ENCODE measurements around the gene DNAH9.
A peak's percentile ranks its signal among the peaks of the same experiment; 100 is the strongest.

DNAH9 gene

DNA sequence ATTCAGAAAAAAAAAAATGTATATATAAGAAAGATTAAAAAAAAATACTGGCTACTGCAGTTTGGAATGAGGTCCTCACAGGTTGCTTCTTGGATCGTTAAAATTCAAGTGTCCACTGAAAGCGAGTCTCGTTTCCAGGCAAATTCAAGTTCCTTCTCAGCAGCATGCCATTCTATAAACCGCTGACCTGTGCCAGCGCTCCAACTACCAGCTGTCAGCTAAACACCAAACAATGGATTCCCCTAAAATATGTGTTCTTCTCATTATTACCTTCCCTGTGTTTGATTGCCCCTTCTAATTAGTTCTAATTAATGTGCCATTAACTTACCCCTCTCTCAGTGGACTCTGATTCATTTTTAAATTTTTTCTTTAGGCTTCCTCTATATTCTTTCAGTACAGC, 92.4 kb downstream of the DNAH9 start:
- DNase-seq: no peak

DNA sequence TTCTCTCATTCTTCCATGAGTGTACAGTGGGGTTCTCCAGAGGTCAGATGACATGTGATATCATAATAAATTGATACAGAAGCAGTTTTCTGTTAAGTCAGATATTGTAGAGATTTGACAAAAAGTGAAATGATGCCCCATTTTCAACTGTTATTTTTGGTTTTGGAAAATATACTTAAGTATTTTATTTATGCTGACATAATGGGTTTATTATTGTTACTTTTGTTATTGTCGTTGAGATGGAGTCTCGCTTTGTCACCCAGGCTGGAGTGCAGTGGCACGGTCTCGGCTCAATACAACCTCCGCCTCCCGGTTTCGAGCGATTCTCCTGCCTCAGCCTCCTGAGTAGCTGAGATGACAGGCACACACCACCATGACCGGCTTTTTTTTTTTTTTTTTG, 94.4 kb downstream of the DNAH9 start:
- DNase-seq: no peak

DNA sequence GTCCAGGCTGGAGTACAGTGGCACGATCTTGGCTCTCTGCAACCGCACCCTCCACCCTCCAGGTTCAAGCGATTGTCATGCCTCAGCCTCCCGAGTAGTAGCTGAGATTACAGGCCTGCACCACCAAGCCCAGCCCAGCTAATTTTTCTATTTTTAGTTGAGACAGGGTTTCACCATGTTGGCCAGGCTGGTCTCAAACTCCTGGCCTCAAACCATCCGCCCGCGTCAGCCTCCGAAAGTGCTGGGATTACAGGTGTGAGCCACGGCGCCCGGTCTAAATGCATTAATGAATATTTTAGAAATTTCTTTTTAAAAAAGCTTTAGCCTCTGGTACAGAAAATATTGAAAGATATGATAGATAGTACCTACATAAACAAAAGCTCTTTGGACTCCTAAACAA, 95.0 kb downstream of the DNAH9 start:
- DNase-seq: no peak

- DNase-seq: no peak
Observed at GRCh38 chr17:11700668-11701067, 102.4 kb downstream of the DNAH9 start.

DNA sequence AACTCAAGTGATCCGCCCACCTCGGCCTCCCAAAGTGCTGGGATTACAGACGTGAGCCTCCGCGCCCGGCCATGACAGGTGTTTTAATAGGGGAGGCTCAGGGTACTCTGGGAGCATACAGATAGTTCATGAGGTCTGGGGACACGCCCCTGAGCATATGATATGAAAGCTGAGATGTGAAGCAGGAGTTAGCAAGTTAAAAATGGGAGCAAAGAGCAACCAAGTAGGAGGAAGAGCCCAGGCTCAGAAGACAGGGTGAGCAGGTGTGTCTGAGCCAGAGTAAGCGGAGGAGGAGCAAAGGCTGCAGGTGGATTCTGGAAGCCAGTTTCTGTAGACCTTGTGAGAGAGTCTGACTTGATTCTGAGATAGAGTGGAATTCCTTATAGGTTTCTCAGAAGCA, 103.6 kb downstream of the DNAH9 start:
- DNase-seq: no peak

GRCh38 chr17:11704041-11704440, 105.8 kb downstream of the DNAH9 start:
- no peak for DNase-seq

GRCh38 chr17:11705111-11705510, 106.8 kb downstream of the DNAH9 start:
- peak; percentile 4 for DNase-seq

DNA sequence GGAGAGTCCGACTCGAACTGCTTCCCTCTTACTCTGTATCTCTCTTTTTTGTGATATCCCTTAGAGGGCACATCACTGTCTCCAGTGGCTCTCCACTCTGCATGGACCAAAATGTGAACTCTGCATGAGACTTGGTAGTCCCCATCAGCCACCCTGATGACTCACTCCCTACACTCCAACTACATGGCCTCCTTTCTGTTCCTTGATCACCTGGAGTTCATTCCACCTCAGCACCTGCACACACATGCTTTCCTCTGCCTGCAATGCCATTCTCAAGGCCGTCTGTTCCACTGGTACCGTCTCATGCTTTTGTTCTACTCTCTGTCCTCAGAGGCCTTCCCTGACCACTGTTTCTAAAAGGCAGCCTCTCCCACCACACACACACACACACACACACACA, 109.3 kb downstream of the DNAH9 start:
- DNase-seq: no peak

DNA sequence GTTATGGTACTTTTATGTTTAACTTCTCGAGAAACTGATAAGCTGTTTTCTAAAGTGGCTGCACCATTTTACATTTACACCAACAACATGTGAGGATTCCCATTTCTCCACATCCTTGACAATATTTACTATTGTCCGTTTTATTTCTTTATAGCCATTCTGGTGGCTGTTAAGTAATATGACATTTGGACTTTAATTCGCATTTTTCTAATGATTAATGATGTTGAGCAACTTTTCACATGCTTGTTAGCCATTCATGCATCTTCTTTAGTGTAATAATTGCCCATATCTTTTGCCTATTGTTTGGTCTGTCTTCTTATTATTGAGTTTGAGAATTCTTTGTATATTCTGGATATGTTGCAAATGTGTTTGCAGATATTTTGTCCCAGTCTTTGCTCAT, 114.2 kb downstream of the DNAH9 start:
- no peak for DNase-seq

GRCh38 chr17:11719203-11719602, 120.9 kb downstream of the DNAH9 start:
- DNase-seq: no peak

DNA sequence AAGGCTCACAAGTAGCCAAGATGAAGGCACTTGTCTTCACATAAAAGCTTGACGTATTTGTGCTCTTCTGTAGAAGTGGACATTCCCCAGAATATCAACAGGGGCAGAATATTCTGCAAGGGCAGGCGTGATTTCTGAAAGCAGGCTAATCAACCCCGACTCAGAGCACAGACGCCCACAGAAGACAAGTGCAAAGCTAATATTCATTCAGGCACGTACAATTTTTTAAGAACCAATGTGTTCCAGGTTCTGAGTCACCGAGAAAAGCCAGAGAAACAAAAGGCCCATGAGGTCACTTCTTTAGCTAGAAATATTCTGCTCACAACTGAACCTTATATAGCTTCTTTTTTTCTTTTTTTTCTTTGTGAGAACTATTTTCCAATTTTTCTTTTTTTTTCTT, 121.6 kb downstream of the DNAH9 start:
- DNase-seq: no peak

- DNase-seq: no peak
Observed at GRCh38 chr17:11720816-11721215, 122.5 kb downstream of the DNAH9 start.

- DNase-seq: no peak
Observed at GRCh38 chr17:11730747-11731146, 132.5 kb downstream of the DNAH9 start.

DNA sequence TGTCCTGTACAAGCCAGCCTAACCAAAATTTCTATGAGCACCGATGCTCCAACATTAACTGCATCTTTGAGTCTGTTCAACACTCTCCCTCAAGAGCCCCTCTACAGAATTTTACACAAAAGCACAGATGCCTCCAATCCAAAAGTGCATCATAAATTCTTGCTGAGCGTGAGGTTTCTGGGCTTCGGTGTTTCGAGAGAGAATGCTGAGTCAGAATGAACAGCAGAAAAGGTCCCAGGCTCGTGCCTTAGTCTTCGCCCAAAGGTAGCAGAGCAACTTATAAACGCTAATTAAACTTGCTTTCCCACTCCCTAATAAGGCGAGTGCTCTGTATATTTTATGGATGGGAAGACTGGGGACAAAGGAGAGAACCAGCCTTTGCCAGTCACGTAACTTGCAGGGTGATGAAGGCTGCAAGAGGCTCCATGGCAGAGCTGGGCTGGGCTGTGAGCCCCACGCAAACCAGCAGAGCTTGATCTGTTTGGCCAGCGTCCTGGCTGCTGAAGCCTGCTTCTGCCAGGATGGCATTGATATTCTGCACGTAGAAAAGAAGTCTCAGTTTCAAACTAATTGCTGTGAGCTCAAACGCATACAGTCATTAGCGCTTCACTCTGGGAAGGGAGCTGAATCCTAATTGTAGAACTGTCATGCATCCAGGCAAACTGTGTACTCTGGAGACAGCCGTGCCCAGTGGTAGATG, 138.5 kb downstream of the DNAH9 start:
- DNase-seq: no peak

DNA sequence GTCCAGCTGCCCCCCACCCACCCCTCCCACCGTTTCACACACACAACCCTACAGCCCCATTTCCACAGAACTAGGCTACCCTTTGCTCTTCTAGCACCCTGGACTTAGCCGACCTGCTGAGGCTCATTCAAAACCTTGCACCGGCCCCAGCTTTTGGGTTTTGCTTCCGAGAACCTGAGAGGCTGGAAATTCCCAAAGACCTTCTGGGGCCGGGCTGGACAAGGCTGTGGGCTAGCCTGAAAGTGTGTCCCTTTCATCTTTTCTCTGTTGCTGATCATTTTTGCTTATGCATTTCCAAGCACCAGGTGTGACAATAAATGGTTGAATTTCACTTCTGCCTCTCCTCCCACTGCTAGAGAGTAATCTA, 139.0 kb downstream of the DNAH9 start:
- no peak for DNase-seq

GRCh38 chr17:11738151-11738550, 139.9 kb downstream of the DNAH9 start:
- DNase-seq: no peak

GRCh38 chr17:11739351-11739750, 141.1 kb downstream of the DNAH9 start:
- no peak for DNase-seq

- no peak for DNase-seq
Observed at GRCh38 chr17:11739848-11740247, 141.6 kb downstream of the DNAH9 start.

DNA sequence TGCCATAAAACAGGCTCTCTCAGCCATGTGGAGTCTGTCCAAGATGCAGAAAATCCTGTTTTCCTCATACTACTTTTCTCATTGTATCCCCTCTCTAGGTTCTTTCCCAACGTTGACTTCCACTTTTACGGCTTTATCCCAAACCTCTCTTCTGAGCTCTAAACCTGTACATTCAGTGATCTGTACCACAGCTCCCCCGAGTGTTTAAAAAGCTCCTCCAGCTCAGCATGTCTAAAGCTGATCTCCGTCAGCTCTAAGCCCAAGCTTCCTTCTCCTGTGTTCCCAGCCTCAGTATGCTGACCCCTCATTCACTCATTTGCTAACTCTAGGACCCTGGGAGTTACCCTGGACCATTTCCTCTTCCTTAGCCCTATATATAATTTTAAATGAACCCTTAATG, 144.6 kb downstream of the DNAH9 start:
- no peak for DNase-seq

DNA sequence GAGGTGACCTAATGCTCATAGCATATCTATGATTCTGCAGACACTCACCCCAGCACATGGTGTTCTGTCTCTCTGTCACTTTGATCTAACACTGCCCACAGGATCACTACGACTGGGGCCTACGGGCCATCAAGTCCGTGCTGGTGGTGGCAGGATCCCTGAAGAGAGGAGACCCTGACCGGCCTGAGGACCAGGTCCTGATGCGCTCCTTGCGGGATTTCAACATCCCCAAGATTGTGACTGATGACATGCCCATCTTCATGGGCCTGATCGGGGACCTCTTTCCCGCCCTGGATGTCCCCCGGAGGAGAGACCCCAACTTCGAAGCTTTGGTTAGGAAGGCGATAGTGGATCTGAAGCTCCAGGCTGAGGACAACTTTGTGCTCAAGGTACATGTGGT, 146.4 kb downstream of the DNAH9 start:
- DNase-seq: no peak

DNA sequence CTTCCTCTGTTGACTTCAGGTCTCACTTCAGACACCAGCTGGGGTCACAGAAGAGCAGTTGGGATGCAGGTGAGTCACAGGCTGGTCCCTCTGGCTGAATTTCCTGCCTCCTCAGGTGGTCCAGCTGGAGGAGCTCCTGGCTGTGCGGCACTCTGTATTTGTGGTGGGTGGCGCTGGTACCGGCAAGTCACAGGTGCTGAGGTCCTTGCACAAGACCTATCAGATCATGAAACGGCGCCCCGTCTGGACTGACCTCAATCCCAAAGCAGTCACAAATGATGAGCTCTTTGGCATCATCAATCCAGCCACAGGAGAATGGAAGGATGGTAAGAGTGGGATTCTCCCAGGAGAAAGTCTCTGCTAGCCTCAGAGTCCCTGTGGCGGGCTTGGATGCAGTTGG, 149.2 kb downstream of the DNAH9 start:
- no peak for DNase-seq

DNA sequence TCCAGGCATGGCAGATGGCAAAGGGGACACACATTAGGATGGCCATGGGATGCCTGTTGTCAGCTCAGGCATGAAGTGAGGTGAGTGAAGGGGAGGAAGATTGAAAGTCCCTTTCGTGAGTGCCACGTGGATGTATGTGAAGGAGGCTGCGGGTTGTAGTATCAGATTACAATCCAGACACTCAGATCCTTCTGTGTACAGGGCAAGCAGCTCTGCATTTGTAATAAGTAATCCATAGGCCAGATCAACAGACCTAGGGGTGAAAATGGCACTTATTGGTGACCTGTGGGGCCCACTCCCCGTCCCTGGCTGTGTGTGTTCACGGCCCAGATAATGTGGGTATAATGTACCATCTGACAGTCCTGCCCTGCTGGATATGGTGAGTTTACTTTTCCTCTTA, 159.5 kb downstream of the DNAH9 start:
- no peak for DNase-seq

GRCh38 chr17:11768106-11768505, 169.8 kb downstream of the DNAH9 start:
- no peak for DNase-seq

DNA sequence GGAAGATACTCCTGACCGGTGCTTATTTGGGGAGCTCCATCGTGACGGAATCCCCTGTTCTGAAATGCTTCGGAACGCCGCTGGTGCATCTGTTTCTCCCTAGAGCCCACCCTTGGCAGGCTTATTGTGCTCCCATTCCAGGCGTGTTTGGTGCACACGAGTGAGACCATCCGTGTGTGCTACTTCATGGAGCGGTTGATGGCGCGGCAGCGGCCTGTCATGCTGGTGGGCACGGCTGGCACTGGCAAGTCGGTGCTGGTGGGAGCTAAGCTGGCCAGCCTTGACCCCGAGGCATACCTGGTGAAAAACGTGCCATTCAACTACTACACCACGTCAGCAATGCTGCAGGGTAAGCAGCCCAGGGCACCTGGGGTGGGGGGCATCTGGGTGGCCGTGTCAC, 170.7 kb downstream of the DNAH9 start:
- DNase-seq: no peak

GRCh38 chr17:11772031-11772430, 173.8 kb downstream of the DNAH9 start:
- DNase-seq: no peak

DNA sequence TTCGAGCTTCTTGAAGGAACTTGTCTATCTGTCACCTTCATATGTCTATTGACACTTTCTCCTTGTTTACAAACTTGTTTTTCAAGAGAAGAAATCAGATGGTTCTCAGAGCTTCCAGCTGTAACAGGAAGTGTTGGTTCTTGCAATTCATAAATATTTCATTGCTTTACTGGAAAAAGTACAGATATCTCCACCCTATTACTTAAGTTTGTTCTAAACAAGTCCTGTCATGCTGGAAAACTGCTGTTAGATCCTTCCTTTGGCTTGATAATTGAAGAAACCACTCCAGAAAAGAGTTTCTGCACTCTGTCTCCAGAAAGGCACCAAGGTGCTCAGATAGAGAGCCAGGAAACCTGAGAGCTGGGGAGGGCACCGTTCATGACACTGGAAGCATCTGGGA, 181.6 kb downstream of the DNAH9 start:
- DNase-seq: no peak

Data from NCI-H446 treated with DMSO at 0.1 percent for 48 hours (cell line).